Hematopoietic multipotent progenitor cell treated with erythropoietin and hydrocortisone succinate and interleukin-3 and kit ligand, for 15 days (in vitro differentiated cells): ENCODE results near the gene ZNF728.
"Not testable (repeated sequence)": the region's sequence is repeated elsewhere in the genome, so short reads cannot be mapped to it uniquely, and the experiment has no call there.

Source experiments
- DNase-seq: peaks from one replicate; pipeline ENCODE4 v3.0.0-alpha.2; 2015; ENCODE audit warnings: low spot score

Gene ZNF728

GRCh38 chr19:23002690-23003422, at the start of gene ZNF728:
Gene ZNF728 (minus strand): TSS chr19:23003176. CDS start chr19:23003030, 146 bp downstream.
- no peak for DNase-seq

DNA sequence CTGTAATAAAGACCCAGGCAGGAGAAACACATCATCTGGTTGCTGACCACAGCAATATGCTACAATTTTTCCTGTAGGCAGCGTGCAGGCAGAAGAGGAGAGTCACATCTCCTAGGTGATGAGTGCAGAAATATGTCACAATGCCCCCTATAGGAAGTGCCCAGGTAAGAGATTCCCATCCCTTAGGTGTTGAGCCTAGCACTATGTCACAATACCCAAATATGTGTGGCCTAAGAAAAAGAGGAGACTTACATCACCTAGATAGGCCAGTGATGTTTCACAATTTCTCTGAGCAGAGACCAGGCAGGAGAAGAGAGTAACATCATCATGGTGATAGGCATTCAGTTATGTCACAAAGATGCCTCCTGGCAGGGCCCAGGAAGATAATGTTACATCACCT, 49.4 kb upstream of the ZNF728 start:
- DNase-seq = no peak

DNA sequence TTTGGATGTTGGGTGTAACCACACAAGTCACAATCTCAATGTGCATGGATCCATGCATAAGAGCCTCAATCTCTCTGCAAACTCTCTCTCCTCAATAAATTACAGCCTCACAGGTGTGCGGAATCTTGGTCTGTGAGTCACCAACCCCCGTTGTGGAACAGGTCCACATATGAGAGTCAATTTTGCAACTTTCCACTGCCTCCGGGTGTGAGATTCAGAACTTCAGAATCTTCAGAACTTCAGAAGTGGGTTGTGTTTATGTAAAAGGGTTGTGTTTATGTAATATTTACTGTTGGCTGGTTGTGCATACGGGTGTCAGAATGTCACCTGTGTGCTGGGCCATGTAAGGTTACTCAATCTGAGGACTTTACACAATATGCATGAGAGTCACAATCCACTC, 46.3 kb upstream of the ZNF728 start:
- DNase-seq = no peak

DNA sequence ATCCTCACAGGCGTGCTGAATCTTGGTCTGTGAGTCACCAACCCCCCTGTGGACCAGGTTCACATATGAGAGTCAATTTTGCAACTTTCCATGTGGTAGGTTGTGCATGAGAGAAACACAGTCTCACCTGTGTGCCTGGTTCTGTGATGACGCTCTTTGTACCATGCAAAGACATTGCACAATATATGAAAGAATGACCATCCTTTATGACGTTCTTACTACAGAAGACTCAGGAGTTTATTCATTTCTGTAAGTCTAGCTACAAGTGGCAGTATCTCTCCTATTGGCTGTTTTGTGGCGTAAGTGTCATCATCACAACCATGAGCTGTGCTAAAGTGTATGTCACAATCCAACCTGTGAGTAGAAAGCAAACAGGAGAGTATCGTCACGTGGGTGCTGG, 43.8 kb upstream of the ZNF728 start:
- no peak for DNase-seq

DNA sequence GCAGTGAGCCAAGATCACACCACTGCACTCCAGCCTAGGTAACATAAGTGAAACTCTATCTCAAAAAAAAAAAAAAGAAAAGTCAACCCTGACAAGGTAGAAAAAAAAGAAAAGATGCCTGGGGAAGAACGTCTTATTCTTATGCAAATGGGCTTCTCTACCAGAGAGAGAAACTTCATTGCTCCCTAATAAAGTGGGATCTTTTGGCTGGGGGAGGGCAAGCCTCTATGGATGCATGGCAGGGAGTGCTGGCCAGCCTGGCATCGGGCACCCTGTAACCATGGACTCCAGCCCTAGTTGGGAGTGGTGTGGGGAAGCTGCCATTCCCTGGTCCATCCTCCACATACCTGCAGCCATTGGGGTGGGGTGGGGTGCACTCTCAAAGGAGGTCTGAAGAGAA, 30.7 kb upstream of the ZNF728 start:
- no peak for DNase-seq

DNA sequence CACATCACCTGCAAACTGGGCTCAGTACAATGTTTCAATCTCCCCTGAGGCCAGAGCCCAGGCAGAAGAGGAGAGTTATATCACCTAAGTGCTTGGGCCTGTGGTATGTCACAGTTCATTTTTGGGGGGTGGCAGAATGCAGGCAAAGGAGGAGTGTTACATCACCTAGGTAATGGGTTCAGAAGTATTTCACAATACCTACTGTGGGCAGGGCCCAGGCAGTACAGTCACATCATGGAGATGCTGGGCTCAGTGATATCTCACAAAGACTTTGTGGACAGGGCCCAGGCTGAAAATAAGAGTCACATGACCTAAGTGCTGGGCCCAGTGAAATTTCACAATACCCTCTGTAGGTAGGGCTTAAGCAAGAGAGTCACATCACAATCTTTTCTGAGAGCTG, 12.7 kb upstream of the ZNF728 start:
- no peak for DNase-seq

DNA sequence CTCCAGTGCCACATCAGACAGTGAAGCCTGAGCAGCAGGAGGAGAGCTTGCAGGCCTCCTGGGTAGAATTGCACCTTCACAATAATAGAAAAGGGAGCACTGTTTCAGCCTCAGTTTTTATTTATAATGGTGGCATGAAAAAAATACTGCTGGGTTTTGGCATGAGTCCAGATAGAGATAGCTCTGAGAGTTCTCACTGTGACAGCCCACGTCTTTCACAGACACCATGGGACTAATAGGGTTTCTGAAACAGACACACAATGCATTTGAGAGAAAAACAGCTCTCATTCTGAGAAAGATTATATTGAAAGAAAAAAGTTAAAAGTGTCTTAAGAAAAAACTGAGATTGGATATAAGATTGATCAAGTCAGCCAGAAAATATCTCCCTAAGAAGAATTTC, 8.0 kb downstream of the ZNF728 start:
- DNase-seq = not testable (repeated sequence)

DNA sequence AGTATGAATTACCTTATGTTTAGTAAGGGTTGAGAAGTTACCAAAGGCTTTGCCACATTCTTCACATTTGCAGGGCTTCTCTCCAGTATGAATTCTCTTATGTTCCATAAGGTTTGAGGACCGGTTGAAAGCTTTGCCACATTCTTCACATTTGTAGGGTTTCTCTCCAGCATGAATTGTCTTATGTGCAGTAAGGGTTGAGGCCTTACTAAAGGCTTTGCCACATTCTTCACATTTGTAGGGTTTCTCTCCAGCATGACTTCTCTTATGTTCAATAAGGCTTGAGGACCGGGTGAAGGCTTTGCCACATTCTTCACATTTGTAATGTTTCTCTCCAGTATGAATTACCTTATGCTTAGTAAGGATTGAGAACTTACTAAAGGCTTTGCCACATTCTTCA, 26.7 kb downstream of the ZNF728 start:
- DNase-seq = no peak

GRCh38 chr19:22975546-22976136, 27.3 kb downstream of the ZNF728 start:
- DNase-seq = not testable (repeated sequence)

GRCh38 chr19:22945560-22945959, 57.4 kb downstream of the ZNF728 start:
- DNase-seq = no peak

GRCh38 chr19:22935151-22935550, 67.8 kb downstream of the ZNF728 start:
- no peak for DNase-seq

DNA sequence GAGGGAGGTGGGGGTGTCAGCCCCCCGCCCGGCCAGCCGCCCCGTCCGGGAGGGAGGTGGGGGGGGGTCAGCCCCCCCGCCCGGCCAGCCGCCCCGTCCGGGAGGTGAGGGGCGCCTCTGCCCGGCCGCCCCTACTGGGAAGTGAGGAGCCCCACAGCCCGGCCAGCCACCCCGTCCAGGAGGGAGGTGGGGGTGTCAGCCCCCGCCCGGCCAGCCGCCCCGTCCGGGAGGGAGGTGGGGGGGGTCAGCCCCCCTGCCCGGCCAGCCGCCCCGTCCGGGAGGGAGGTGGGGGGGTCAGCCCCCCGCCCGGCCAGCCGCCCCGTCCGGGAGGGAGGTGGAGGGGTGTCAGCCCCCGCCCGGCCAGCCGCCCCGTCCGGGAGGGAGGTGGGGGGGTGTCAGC, 75.4 kb downstream of the ZNF728 start:
- not testable (repeated sequence) for DNase-seq

DNA sequence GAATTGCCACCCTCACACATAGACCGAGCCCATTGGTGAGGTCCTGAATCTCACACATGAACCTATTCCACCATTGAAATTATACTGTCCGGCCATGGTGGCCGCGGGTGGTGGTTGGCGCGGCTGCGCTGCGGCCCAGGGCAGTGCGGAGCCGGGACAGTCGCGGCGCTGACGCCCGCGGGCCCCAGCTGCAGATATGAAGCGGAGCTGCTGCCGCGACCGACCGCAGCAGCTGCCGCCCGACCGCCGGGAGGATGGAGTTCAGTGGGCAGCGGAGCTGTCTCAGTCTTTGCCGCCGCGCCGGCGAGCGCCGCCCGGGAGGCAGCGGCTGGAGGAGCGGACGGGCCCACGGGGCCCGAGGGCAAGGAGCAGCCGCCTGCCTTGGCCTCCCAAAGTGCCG, 77.8 kb downstream of the ZNF728 start:
- DNase-seq = not testable (repeated sequence)
